ENCODE results near the gene COL4A1. TPM values are rescaled to one million over a fixed set of nuclear protein-coding genes. Genes with fewer than 3 reads are reported as not detected.
A peak's percentile ranks its signal among the peaks of the same experiment; 100 is the strongest.

Gene COL4A1
- polyA plus RNA-seq, 6 donors from 2014 or later: not detected

DNA sequence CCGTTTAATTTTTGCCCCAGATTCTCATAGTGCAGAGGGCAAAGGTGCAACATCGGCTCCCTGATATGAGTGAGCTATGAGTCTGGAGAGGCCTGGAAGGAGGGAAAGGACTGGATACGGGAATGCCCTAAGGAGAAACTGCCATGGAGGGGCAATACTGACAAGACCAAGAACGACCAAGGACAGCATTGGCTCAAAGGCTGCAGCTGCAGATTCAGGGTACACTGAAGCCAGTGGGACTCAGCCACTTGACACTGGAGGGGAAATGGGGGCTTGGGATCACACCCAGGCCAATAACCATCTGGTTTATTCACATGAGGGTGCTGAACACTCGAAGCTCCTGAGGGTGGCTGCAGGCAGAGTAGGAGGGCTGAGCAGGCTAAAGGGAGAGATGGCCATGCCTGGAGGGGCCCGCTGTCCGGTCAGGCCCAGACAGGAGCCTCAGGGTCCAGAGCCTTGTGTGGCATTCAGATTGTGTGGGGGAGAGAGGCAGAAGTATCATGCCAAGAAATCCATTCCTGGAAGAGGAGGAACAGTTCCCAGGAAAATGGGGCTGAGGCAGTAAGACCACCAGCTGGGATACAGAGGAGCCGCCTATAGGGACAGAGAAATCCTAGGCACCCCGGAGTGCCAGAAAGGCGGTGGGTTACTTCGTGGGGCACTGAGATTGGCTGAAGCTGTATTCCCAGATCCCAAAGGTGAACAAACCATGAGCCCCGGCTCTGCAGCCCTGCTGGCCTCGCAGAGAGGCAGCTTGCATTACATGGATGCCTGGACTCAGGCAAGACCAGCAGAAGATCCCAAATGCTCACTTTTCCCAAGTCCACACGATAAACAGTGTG, 20.7 kb downstream of the COL4A1 start:
- Mint-ChIP-seq H3K4me1 (no peaks in the 10 kb centered on the region), H3K27me3 (peaks cover 8 to 38% (median 19%) of the 10 kb centered on the region in 3 donors), H3K9me3 (peaks cover 0 to 6% (median 1%) of the 10 kb centered on the region in 7 donors), H3K4me3 (no peak overlapping the region), H3K36me3 (no peaks in the 10 kb centered on the region), H3K27ac (no peak overlapping the region)
- no peak for ATAC-seq (ENCODE audit: low read depth in 2 of 2)
- no peak for DNase-seq

DNA sequence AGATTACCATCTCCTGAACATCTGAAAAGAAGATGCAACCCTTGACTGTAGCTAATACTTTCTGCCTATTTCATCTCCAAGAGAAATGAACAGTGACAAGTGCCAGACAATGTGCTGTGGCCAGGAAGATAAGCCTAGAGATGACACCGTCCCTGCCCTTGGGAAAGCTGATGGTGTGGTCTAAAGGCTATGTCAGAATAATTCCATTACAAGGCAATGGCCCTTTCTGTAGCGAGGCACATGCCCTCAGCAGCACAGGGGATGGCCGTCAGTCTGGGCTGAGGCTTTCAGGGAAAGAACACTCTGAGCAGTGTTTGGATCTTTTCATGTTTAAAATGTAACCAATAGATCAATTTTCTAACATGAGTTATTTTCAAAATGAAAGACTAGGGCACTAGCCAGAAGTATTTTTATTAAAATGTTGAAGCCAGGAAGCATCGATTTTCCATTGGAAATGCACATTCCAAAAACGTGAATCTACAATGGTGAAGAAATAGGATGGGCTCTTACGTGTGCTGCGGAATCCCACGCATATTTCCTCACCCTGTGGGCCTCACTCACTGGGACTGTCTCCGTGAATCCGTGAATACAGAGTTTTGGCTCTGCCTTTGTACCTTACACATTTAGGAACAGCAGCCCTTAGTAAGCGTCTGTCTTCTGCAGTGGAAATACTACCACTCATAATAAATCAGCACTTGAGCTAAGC, 22.0 kb downstream of the COL4A1 start:
- ATAC-seq (ENCODE audit: low read depth in 2 of 2): no peak
- Mint-ChIP-seq H3K9me3 (peaks cover 0 to 6% (median 1%) of the 10 kb centered on the region in 7 donors), H3K4me3 (no peak overlapping the region), H3K27ac (no peak overlapping the region), H3K27me3 (peaks cover 8 to 38% (median 20%) of the 10 kb centered on the region in 3 donors), H3K36me3 (no peaks in the 10 kb centered on the region), H3K4me1 (no peaks in the 10 kb centered on the region)
- no peak for DNase-seq

DNA sequence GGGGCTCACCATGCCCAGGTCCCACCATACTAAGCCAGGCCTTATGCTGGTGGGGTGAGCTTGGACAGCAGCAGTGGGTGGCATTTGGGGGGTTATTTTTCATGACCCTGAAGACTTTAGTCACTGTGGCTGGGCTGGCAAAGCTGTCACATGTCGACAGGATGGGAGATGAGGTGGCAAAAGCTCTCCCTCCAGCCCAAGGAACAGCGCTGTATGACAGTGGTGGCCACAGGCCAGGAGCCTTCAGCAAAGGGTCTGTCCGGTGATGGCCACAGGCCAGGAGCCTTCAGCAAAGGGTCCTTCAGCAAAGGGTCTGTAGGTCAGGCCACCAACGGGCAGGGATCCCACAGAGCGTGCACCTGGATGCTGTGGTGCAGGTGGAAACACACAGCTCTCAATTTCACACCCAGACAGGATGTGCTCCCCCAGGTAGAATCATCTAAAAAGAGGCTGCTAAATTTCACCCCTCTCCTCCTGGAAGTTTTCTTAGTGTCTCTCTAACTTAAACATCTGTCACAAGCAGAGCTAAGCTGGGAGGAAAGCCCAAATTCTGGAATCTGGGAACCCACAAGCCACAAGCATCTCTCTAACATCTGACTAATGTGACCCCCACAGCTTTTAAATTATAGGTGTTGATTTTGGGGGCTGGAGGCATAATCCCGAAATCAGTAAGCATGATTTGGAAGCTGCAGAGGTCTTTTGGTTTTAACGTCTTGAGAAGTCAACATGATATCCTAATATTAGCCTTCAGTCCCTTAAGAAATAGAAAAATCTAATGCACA, 23.0 kb downstream of the COL4A1 start:
- peaks cover 11 to 36% (median 30%) of the 10 kb centered on the region in 3 donors for H3K27me3 Mint-ChIP-seq
- ATAC-seq (ENCODE audit: low read depth in 2 of 2): no peak

DNA sequence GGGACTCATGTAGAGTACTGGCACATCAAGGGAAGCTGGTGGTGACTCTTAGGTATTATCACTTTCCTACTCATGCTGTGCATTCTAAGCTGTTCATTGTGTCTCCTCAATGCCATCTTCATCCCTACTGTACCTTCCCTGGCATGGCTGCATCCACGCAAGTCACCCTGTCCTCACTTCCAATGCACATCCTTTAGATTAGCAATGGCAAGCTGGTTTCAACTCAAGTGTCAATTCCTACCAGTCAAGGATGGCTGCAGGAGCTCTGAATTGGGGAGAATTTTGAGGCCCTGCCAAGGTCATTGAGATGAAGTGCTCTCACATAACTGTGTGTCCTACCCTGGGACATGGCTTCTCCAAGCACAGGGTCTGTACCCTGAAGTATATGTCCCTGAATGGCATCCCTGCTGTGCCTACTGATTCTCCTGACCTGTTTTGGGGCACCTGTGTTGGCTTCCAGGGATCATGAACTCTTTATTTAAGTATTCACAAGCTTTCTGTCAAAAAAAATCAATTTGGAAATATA, 24.6 kb downstream of the COL4A1 start:
- Mint-ChIP-seq H3K36me3 (no peaks in the 10 kb centered on the region), H3K27ac (no peak overlapping the region), H3K9me3 (peaks cover 0 to 4% (median 0%) of the 10 kb centered on the region in 7 donors), H3K4me3 (no peak overlapping the region), H3K4me1 (no peaks in the 10 kb centered on the region), H3K27me3 (peaks cover 13 to 37% (median 34%) of the 10 kb centered on the region in 3 donors)
- DNase-seq: no peak
- no peak for ATAC-seq (ENCODE audit: low read depth in 2 of 2)

More for the DNA sequence above, 23.0 kb downstream of the COL4A1 start:
- H3K4me1 Mint-ChIP-seq: no peaks in the 10 kb centered on the region
- H3K27ac Mint-ChIP-seq: no peak overlapping the region
- no peak for DNase-seq
- H3K9me3 Mint-ChIP-seq: peaks cover 0 to 6% (median under 1%) of the 10 kb centered on the region in 7 donors
- no peaks in the 10 kb centered on the region for H3K36me3 Mint-ChIP-seq
- no peak overlapping the region for H3K4me3 Mint-ChIP-seq

DNA sequence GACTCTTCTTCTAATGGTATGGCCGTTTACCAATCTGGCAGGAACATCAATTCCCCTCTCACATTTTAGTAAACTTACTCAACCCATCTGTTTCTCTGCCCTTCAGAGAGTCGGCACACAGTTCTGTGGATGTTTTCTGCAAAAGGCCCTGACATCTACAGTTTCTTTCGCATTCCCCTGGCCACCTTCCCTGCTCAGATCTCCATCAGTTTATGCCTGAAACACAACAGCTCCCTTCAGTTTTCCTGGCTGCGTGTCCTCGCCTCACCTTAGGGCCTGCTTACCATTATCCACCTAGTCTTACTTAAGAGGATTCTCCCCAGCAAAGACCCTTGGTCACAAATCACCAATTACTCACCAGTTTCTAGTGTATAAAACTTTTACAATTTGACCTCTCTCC, 25.2 kb downstream of the COL4A1 start:
- H3K9me3 Mint-ChIP-seq: peaks cover 0 to 3% (median 0%) of the 10 kb centered on the region in 7 donors
- no peaks in the 10 kb centered on the region for H3K36me3 Mint-ChIP-seq
- H3K27ac Mint-ChIP-seq: no peak overlapping the region
- ATAC-seq (ENCODE audit: low read depth in 2 of 2): no peak
- DNase-seq: no peak
- peaks cover 13 to 34% (median 33%) of the 10 kb centered on the region in 3 donors for H3K27me3 Mint-ChIP-seq
- H3K4me3 Mint-ChIP-seq: no peak overlapping the region
- H3K4me1 Mint-ChIP-seq: no peaks in the 10 kb centered on the region

DNA sequence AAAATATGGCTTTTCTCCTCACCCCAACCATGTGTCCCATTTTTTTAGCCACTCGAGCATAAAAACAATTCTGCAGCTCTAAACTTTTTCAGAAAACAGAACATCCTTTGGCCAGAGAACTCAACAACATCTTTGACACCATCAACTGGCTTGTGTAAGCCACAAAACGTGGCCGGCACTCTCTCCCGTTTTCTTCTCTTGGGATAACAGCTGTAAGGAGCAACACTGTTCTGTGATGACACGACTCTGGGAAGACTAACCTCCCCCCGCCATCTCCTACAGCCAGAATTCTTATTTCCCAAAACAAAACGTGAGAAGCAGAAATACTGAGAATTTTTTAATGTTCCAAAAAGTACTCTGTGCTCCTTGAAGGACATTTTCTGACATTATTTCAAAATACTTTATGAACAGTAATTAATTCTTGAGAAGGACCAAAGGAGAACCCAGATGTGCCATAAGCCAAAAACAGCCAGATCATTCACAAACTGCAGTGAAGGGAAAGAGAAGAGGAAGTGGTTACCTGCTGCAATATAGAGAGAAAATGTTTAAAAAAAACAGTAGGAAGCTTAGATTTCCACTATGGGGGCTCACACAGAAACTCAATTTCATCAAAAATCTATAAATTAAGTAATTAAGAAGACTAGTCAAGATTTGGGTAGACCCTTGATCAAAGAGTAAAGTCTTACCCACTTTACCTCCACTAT, 25.8 kb downstream of the COL4A1 start:
- no peaks in the 10 kb centered on the region for H3K4me1 Mint-ChIP-seq
- DNase-seq: no peak
- peaks cover 13 to 33% (median 31%) of the 10 kb centered on the region in 3 donors for H3K27me3 Mint-ChIP-seq
- no peaks in the 10 kb centered on the region for H3K36me3 Mint-ChIP-seq
- peaks cover 0 to 3% (median 0%) of the 10 kb centered on the region in 7 donors for H3K9me3 Mint-ChIP-seq
- H3K27ac Mint-ChIP-seq: no peak overlapping the region
- no peak for ATAC-seq (ENCODE audit: low read depth in 2 of 2)
- no peak overlapping the region for H3K4me3 Mint-ChIP-seq

DNA sequence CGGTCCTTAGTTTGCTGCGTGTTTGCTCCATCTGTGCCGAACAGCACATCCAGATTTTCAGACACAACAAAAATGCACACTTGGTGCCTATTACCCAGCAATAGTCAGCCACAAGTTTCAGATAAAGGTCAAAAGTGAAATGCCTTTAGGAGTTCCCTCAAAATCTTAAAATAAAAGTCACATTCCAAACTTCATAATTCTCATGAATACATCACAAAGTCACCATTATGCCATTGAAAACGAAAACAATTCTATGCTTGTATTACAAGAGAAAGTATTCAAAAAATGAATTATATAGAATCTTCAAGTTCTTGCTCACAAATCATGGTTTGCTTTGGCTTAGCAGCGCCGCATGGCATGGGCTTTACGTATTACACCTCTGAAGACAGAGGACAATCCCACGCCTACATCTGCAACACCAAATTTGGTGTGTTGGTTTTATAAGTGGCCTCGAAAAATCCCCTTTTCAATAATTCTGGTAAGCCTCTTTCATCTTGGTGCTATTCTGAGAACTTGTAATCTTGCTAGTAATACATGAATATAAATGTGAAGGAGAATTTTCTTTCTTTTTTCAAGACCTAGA, 26.6 kb downstream of the COL4A1 start:
- Mint-ChIP-seq H3K9me3 (peaks cover 0 to 3% (median 0%) of the 10 kb centered on the region in 7 donors), H3K27ac (no peak overlapping the region)
- no peak for ATAC-seq (ENCODE audit: low read depth in 2 of 2)

DNA sequence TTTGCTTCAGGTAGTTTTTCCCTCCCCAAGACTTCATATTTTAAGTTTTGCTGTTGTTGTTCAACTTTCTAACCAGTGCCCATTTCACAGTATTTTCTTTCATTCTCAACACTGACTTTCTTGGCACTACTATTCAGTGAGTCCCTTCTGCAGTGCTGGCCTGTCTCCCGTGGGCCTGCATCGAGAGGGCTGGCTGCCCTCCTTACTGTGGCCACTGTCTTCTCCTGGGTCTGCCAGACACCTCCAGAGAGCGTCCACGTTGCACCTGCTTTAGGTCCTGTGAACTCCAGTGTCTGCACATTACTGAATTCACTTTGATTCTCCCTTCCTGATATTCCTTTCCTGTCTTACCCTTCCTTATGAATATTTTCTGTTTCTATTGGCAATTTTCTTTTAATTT, 27.3 kb downstream of the COL4A1 start:
- no peak for ATAC-seq (ENCODE audit: low read depth in 2 of 2)
- no peak overlapping the region for H3K4me3 Mint-ChIP-seq
- no peak overlapping the region for H3K27ac Mint-ChIP-seq
- no peaks in the 10 kb centered on the region for H3K36me3 Mint-ChIP-seq
- H3K4me1 Mint-ChIP-seq: no peaks in the 10 kb centered on the region
- peaks cover 18 to 24% (median 23%) of the 10 kb centered on the region in 3 donors for H3K27me3 Mint-ChIP-seq
- DNase-seq: no peak
- H3K9me3 Mint-ChIP-seq: peaks cover 0 to 3% (median 0%) of the 10 kb centered on the region in 7 donors

More for the DNA sequence above, 26.6 kb downstream of the COL4A1 start:
- Mint-ChIP-seq H3K36me3 (no peaks in the 10 kb centered on the region), H3K4me1 (no peaks in the 10 kb centered on the region), H3K4me3 (no peak overlapping the region), H3K27me3 (peaks cover 13 to 24% (median 24%) of the 10 kb centered on the region in 3 donors)
- no peak for DNase-seq

DNA sequence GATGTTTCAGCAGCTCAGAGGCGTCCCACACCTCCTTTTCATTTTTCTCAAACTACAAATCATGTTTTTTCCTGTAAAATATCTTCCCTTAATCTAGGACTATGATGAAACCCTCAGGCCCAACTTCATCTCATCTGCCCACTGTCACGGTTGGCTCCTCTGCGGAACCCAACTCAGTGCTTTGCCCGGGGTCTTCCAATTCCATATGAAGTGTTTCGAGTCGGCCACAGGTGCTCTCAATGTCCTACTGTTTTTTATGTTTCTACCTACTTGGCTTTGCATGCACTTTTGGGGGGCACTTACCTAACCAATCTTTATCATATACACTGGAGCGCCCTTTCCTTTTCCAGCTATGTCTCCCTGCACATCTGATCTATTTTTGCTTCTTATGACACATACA, 28.1 kb downstream of the COL4A1 start:
- H3K27ac Mint-ChIP-seq: no peak overlapping the region
- H3K36me3 Mint-ChIP-seq: no peaks in the 10 kb centered on the region
- H3K27me3 Mint-ChIP-seq: peaks cover 19 to 23% (median 19%) of the 10 kb centered on the region in 3 donors
- no peak overlapping the region for H3K4me3 Mint-ChIP-seq
- ATAC-seq (ENCODE audit: low read depth in 2 of 2): no peak
- H3K9me3 Mint-ChIP-seq: peaks cover 0 to 3% (median 0%) of the 10 kb centered on the region in 7 donors
- no peak for DNase-seq
- H3K4me1 Mint-ChIP-seq: no peaks in the 10 kb centered on the region

DNA sequence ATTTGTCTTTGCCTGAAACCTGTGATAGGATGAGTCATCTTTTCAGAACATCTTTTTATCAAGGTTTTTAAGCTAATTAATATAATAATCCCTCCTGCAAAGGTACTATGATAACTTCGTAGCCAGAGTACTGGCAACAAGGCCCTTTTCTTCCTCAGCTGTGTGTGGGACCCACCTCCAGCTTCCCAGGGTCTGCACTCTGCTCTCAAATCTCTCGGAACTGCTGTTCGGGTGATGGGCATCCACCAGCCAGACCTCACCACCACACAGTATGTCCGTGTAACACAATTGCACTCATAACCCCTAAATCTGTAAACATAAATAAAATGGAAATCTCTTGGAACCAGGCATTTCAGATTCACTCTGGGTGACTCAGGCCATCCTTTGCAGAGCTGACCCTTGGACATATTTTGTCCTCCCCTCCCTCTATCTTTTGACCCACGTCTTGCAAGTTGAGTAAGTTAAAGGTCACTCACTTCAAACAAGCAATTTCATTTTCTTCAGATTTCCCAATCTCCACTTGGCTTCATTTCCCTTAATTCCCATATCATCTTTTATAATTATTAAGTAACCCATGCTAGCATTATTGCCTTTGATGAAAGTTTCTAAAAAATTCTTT, 29.5 kb downstream of the COL4A1 start:
- ATAC-seq (ENCODE audit: low read depth in 2 of 2) (no peak), DNase-seq (no peak)
- no peaks in the 10 kb centered on the region for H3K9me3 Mint-ChIP-seq
- no peaks in the 10 kb centered on the region for H3K4me1 Mint-ChIP-seq
- H3K4me3 Mint-ChIP-seq: no peak overlapping the region
- H3K27ac Mint-ChIP-seq: no peak overlapping the region
- peaks cover 14 to 28% (median 20%) of the 10 kb centered on the region in 3 donors for H3K27me3 Mint-ChIP-seq
- no peaks in the 10 kb centered on the region for H3K36me3 Mint-ChIP-seq

DNA sequence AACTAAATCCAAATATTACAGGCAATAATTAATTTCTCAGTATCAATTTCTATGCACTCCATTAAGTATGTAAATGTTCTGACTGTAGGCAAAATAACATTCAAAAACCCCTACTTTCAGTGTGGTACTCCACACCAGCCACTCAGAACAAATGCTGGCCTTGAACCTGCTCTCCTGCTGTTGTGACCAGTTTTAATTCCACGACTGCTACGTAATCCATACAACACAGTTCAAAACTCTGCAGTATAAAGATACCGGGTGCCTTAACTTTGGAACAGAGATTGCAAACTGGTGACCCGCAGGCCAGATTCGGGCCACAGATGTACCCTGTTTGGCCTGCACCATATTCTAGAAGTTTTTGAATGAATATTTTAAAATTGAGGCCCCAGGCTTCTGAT, 30.4 kb downstream of the COL4A1 start:
- Mint-ChIP-seq H3K27me3 (peaks cover 7 to 29% (median 15%) of the 10 kb centered on the region in 3 donors), H3K4me3 (peak overlapping the region in 1 of 8 donors; percentile 30), H3K4me1 (no peaks in the 10 kb centered on the region), H3K9me3 (no peaks in the 10 kb centered on the region), H3K36me3 (no peaks in the 10 kb centered on the region), H3K27ac (no peak overlapping the region)
- ATAC-seq (ENCODE audit: low read depth in 2 of 2) (no peak), DNase-seq (no peak)

DNA sequence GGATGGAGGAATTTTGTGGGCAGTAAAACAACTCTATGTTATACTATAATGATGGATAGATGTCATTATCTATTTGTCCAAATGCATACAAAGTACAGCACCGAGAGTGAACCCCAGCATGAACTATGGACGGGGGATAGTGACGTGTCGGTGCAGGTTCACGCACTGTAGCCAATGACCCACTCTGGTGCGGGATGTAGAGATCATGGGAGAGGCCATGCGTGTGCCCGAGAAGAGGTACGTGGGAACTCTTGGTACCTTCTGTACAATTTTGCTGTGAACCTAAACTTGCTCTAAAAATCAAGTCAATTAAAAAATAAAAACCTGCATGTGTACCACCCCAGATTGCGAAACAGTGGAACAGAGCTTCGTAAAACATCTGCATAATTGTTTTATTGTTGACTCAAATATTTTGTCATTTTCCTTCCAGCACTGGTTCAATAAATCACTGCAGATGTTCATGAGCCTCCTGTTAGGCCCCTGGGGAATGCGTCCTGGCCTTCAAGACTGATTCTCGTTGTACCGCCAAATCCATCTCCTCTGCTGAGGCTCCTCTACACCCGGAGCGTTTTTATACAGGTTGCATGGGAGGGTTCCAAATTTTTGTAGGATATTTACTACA, 30.9 kb downstream of the COL4A1 start:
- no peaks in the 10 kb centered on the region for H3K9me3 Mint-ChIP-seq
- DNase-seq (no peak), ATAC-seq (ENCODE audit: low read depth in 2 of 2) (no peak)
- no peaks in the 10 kb centered on the region for H3K36me3 Mint-ChIP-seq
- no peak overlapping the region for H3K4me3 Mint-ChIP-seq
- H3K4me1 Mint-ChIP-seq: no peaks in the 10 kb centered on the region
- no peak overlapping the region for H3K27ac Mint-ChIP-seq
- H3K27me3 Mint-ChIP-seq: peaks cover 7 to 29% (median 15%) of the 10 kb centered on the region in 3 donors

Data from naive B cell (primary cell).